Thyroid gland (tissue), 4 donors: Measurements from ENCODE around the gene OOSP4A. TPM values are rescaled to one million over a fixed set of nuclear protein-coding genes. Genes with fewer than 3 reads are reported as not detected.
"Not testable (repeated sequence)": the region's sequence is repeated elsewhere in the genome, so short reads cannot be mapped to it uniquely, and the experiment has no call there.

Experiments used
- DNase-seq, 2 donors: peaks; one replicate each; pipeline ENCODE4 v3.0.0-alpha.2; 2019
- H3K27ac ChIP-seq, 3 donors: fragments of 200-600 bp; sonication (generic); 1 replicate in 2 of 3; 2 replicates in 1 of 3; pipeline ENCODE4 v1.5.1; 2016 to 2019; ENCODE audit warnings: mild to moderate bottlenecking in 1 of 3, moderate library complexity in 1 of 3
- H3K27me3 ChIP-seq: fragments of 200-600 bp; sonication (generic); one replicate; pipeline ENCODE4 v1.5.1; 2019
- H3K36me3 ChIP-seq, 2 donors: fragments of 200-600 bp; sonication (generic); one replicate each; pipeline ENCODE4 v1.5.1; 2016 to 2019
- H3K4me1 ChIP-seq, 2 donors: fragments of 200-600 bp; sonication (generic); one replicate each; pipeline ENCODE4 v1.5.1; 2017 to 2019
- H3K4me3 ChIP-seq, 3 donors: fragments of 200-600 bp; sonication (generic); replicated peaks in 1 of 3; 1 replicate in 2 of 3; 2 replicates in 1 of 3; pipeline ENCODE4 v1.5.1; 2016; ENCODE audit warnings: mild to moderate bottlenecking in 1 of 3
- H3K9me3 ChIP-seq: fragments of 200-600 bp; sonication (generic); one replicate; pipeline ENCODE4 v1.5.1; 2017
- CTCF ChIP-seq, 6 experiments: fragments of 200-600 bp in 3 of 6; fragments of 450-650 bp in 3 of 6; sonication (generic) in 3 of 6; IDR thresholded peaks; one replicate each; pipeline ENCODE4 v1.5.1; 2016 to 2019; ENCODE audit warnings: antibody characterized with exemption in 6 of 6, mild to moderate bottlenecking in 2 of 6, inconsistent platforms in 1 of 6, moderate library complexity in 1 of 6
- POLR2A ChIP-seq, 2 donors: fragments of 450-650 bp; IDR thresholded peaks; one replicate each; pipeline ENCODE4 v1.6.1; 2017; ENCODE audit warnings: antibody characterized with exemption in 2 of 2, mild to moderate bottlenecking in 2 of 2, moderate library complexity in 1 of 2
- WGBS, 2 donors: methylation state at CpG; one replicate each; pipeline ENCODE4 v1.1.5; 2017; 5-methylcytosine and 5-hydroxymethylcytosine counted together
- intact Hi-C: fragments of 100-400 bp; cut with DNase I; formaldehyde crosslinking; loops from one replicate; pipeline ENCODE4 v1.15.1; 2023
- total RNA-seq, 4 donors: library from RNA; depleted of rRNA; stranded (reverse); fragments of >200 nt; gene quantifications; one replicate each; pipeline ENCODE4 v1.2.3, GENCODE V29; 2016

The OOSP4A gene
- total RNA-seq, 4 donors from 2014 or later = not detected

DNA sequence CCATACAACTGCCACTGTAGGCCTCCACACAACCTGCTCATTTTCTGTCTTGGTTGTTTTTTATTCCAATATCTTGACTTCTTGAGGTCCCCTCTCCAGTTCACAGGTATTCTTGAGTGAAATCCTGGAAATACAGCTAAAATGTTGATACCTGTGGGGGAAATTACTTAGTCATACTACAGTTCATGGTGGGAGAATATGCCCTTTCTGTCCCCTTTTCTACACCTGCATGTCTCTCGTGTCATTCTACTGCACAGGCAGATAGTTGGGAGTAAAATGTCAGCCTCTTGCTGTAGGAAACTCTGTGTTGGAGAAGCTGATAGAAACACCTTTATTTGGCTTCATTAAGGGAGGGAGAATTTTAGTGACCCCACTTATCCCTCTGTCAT is 4.6 kb downstream of the OOSP4A start:
- no peak for DNase-seq
- 58 to 79% methylated on average over 1 of the region's 1 CpG for WGBS, 2 donors
- intact Hi-C loops = no loop called here
- TF ChIP-seq CTCF (IDR thresholded peaks at IDR 0.05) = no peak
- TF ChIP-seq POLR2A (IDR thresholded peaks at IDR 0.05) = no peak
- Histone ChIP-seq H3K27ac (no peak overlapping the region), H3K27me3 (no peaks in the 10 kb centered on the region), H3K9me3 (no peaks in the 10 kb centered on the region), H3K4me3 (no peak overlapping the region), H3K4me1 (no peaks in the 10 kb centered on the region), H3K36me3 (no peaks in the 10 kb centered on the region)

DNA sequence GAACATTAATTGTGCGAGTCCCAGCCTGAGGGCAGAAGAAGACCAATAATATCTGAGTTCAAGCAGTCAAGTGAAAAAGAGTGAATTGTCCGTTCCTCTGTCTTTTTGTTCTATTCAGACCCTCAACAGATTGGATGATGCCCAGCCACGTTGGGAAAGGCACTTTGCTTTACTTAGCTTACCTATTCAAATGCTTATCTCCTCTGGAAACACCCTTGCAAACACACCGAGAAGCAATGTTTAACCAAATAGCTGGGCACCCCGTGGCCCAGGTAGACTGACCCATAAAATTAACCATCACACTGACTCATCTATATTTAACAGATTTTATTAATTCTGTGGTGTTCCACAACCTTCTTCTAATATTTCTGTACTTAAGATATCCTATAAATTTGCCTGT is 9.3 kb downstream of the OOSP4A start:
- no peaks in the 10 kb centered on the region for H3K9me3 ChIP-seq
- intact Hi-C loops = no loop called here
- no peaks in the 10 kb centered on the region for H3K27me3 ChIP-seq
- H3K27ac ChIP-seq = no peak overlapping the region
- H3K36me3 ChIP-seq = no peaks in the 10 kb centered on the region
- TF ChIP-seq POLR2A (IDR thresholded peaks at IDR 0.05) (no peak), CTCF (IDR thresholded peaks at IDR 0.05) (no peak)
- WGBS, 2 donors = 63 to 64% methylated on average over 5 of the region's 5 CpGs
- H3K4me3 ChIP-seq = no peak overlapping the region
- no peaks in the 10 kb centered on the region for H3K4me1 ChIP-seq
- DNase-seq = no peak

- H3K36me3 ChIP-seq = no peaks in the 10 kb centered on the region
- intact Hi-C loops = no loop called here
- WGBS, 2 donors = 88 to 94% methylated on average over 4 of the region's 4 CpGs
- DNase-seq = no peak
- no peak overlapping the region for H3K27ac ChIP-seq
- TF ChIP-seq CTCF (IDR thresholded peaks at IDR 0.05) (no peak), POLR2A (IDR thresholded peaks at IDR 0.05) (no peak)
- no peaks in the 10 kb centered on the region for H3K9me3 ChIP-seq
- no peaks in the 10 kb centered on the region for H3K4me1 ChIP-seq
- no peaks in the 10 kb centered on the region for H3K27me3 ChIP-seq
- no peak overlapping the region for H3K4me3 ChIP-seq
Measured at GRCh38 chr11:59981106-59981770, 17.4 kb downstream of the OOSP4A start.

DNA sequence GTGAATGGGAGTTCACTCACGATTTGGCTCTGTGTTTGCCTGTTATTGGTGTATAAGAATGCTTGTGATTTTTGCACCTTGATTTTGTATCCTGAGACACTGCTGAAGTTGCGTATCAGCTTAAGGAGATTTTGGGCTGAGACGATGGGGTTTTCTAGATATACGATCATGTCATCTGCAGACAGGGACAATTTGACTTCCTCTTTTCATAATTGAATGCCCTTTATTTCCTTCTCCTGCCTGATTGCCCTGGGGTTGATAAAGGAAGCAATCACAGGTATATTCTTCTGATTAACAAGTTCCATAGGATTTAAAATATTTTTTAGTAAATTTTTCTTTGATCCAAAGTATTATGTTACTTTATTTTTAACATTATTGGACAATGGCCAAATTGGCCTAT is 18.2 kb downstream of the OOSP4A start:
- H3K9me3 ChIP-seq, H3K4me3 ChIP-seq, intact Hi-C loops, H3K27me3 ChIP-seq, H3K36me3 ChIP-seq, H3K27ac ChIP-seq, H3K4me1 ChIP-seq, DNase-seq: not testable (repeated sequence)
- WGBS, 2 donors = 59 to 60% methylated on average over 4 of the region's 4 CpGs

DNA sequence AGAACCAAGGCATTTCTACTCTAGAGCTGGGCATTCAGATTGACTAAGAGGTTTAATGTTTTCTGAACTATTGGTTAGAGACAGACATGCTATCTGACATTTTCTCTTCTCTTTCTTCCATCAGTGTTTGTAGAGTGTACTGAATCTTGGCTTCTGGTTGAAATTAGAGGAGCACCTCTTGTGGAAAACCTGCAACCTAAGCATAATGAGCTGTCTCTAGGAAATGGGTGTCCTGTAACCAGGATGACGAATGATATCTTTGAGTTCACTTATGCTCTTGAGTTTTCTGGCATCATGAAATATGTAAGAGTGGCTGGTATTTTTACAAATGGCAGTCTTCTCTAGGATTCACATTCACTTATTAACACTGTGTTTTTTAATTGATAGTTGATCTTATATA is 19.4 kb downstream of the OOSP4A start:
- no peaks in the 10 kb centered on the region for H3K4me1 ChIP-seq
- no peak for DNase-seq
- TF ChIP-seq CTCF (IDR thresholded peaks at IDR 0.05) (no peak), POLR2A (IDR thresholded peaks at IDR 0.05) (no peak)
- H3K4me3 ChIP-seq = no peak overlapping the region
- no peaks in the 10 kb centered on the region for H3K9me3 ChIP-seq
- no peaks in the 10 kb centered on the region for H3K27me3 ChIP-seq
- intact Hi-C loops = no loop called here
- no peaks in the 10 kb centered on the region for H3K36me3 ChIP-seq
- H3K27ac ChIP-seq = no peak overlapping the region
- WGBS, 2 donors = 68 to 91% methylated on average over 1 of the region's 1 CpG

DNA sequence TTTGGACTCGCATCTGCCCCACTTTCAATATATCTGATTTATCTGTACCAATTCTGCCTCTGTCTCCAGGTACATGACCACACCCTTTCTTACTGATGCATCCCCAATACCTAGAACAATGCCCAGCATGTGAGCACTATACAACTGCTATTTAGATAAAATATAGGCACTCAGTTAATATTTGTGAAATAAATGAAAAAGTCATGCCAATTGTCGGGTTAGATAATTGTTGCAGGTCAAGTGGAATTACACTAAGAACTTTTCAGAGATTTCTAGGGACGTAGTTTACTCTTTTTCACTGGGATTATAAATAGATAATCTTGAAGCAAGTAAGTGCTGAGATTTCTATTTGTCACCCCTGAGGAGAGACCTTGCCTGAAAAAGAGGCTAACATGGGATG is 20.5 kb downstream of the OOSP4A start:
- intact Hi-C loops = no loop called here
- no peaks in the 10 kb centered on the region for H3K27me3 ChIP-seq
- H3K27ac ChIP-seq = no peak overlapping the region
- no peak for TF ChIP-seq POLR2A (IDR thresholded peaks at IDR 0.05)
- TF ChIP-seq CTCF (IDR thresholded peaks at IDR 0.05) = no peak
- no peak overlapping the region for H3K4me3 ChIP-seq
- no peak for DNase-seq
- 84 to 94% methylated on average over 3 of the region's 3 CpGs for WGBS, 2 donors
- H3K9me3 ChIP-seq = no peaks in the 10 kb centered on the region
- no peaks in the 10 kb centered on the region for H3K36me3 ChIP-seq
- no peaks in the 10 kb centered on the region for H3K4me1 ChIP-seq
